DMS53 treated with DMSO at 0.1 percent for 48 hours (cell line): ENCODE data around the gene SRGAP3.

Source experiments
- DNase-seq: peaks from one replicate; lab custom pipeline; 2025; ENCODE audit not compliant: unreplicated experiment; lab: John Stamatoyannopoulos, UW

The SRGAP3 gene

GRCh38 chr3:9151240-9151639, 98.2 kb downstream of the SRGAP3 start:
- DNase-seq, result no peak

GRCh38 chr3:9149566-9149965, 99.9 kb downstream of the SRGAP3 start:
- DNase-seq, result no peak

- no peak for DNase-seq
Measured at GRCh38 chr3:9147896-9148266, 101.6 kb downstream of the SRGAP3 start.

GRCh38 chr3:9147215-9147895, 102.1 kb downstream of the SRGAP3 start:
- DNase-seq, result no peak

- DNase-seq, result no peak
Measured at GRCh38 chr3:9146367-9147071, 102.9 kb downstream of the SRGAP3 start.

- no peak for DNase-seq
Measured at GRCh38 chr3:9143184-9143583, 106.3 kb downstream of the SRGAP3 start.

GRCh38 chr3:9142362-9142761, 107.1 kb downstream of the SRGAP3 start:
- DNase-seq, result no peak

GRCh38 chr3:9141928-9142289, 107.5 kb downstream of the SRGAP3 start:
- DNase-seq, result no peak

GRCh38 chr3:9139366-9139765, 110.1 kb downstream of the SRGAP3 start:
- no peak for DNase-seq

- DNase-seq, result no peak
Measured at GRCh38 chr3:9137676-9138075, 111.8 kb downstream of the SRGAP3 start.

GRCh38 chr3:9136746-9137465, 112.5 kb downstream of the SRGAP3 start:
- DNase-seq, result no peak

GRCh38 chr3:9135930-9136525, 113.4 kb downstream of the SRGAP3 start:
- no peak for DNase-seq

- no peak for DNase-seq
Measured at GRCh38 chr3:9135526-9135925, 113.9 kb downstream of the SRGAP3 start.

- no peak for DNase-seq
Measured at GRCh38 chr3:9133656-9134055, 115.8 kb downstream of the SRGAP3 start.

GRCh38 chr3:9130345-9131305, 118.8 kb downstream of the SRGAP3 start:
- no peak for DNase-seq

- no peak for DNase-seq
Measured at GRCh38 chr3:9129365-9129764, 120.1 kb downstream of the SRGAP3 start.

- DNase-seq, result no peak
Measured at GRCh38 chr3:9125278-9125951, 124.0 kb downstream of the SRGAP3 start.

- DNase-seq, result no peak
Measured at GRCh38 chr3:9124730-9125129, 124.7 kb downstream of the SRGAP3 start.

GRCh38 chr3:9123840-9124239, 125.6 kb downstream of the SRGAP3 start:
- DNase-seq, result no peak

GRCh38 chr3:9122732-9123364, 126.6 kb downstream of the SRGAP3 start:
- no peak for DNase-seq
